ENCODE data around the gene TFR2.

TFR2 gene

GRCh38 chr7:100687261-100687660, 45.9 kb upstream of the TFR2 start:
- peaks cover 68 to 71% of the 10 kb centered on the region in 2 experiments for H3K36me3 ChIP-seq (ENCODE audit: control insufficient read depth in 1 of 2, insufficient read depth in 2 of 2, low read length in 2 of 2)
- no peak overlapping the region for H3K4ac ChIP-seq (ENCODE audit: low read depth, low read length)
- H2AK5ac ChIP-seq (ENCODE audit: low read length): no peak overlapping the region
- no peak overlapping the region for H4K8ac ChIP-seq (ENCODE audit: low read depth, low read length)
- no peak overlapping the region for H3K9ac ChIP-seq (ENCODE audit: low read length)
- no peak overlapping the region for H3K4me2 ChIP-seq (ENCODE audit: low read length)
- H3K79me2 ChIP-seq (ENCODE audit: control insufficient read depth, insufficient read depth, low read length, poor library complexity): peaks cover 12% of the 10 kb centered on the region
- peaks cover 7 to 8% of the 10 kb centered on the region in 2 experiments for H3K4me1 ChIP-seq (ENCODE audit: control insufficient read depth in 1 of 2, insufficient read depth in 2 of 2, low read length in 2 of 2)
- H2BK5ac ChIP-seq (ENCODE audit: low read depth, low read length, poor library complexity): no peak overlapping the region
- no peak overlapping the region for H2BK12ac ChIP-seq (ENCODE audit: low read length)
- no peak overlapping the region for H3K27ac ChIP-seq (ENCODE audit: low read depth, low read length)
- no peak overlapping the region for H2BK120ac ChIP-seq (ENCODE audit: insufficient read depth, low read length, poor library complexity)
- H4K12ac ChIP-seq (ENCODE audit: low read depth, low read length): no peak overlapping the region
- no peaks in the 10 kb centered on the region for H3K79me1 ChIP-seq (ENCODE audit: low read length)
- H3K27me3 ChIP-seq (ENCODE audit: insufficient read depth, low read length): no peaks in the 10 kb centered on the region
- no peak for DNase-seq
- no peak overlapping the region for H3K18ac ChIP-seq (ENCODE audit: low read length)
- H2AFZ ChIP-seq (ENCODE audit: insufficient read depth, low read length, poor library complexity): no peak overlapping the region
- no peak overlapping the region for H4K91ac ChIP-seq (ENCODE audit: low read depth, low read length)
- no CpG with 5 or more reads among the region's 22 CpGs for WGBS (ENCODE audit: extremely low coverage, insufficient coverage, insufficient read length)
- no peak overlapping the region for H3K14ac ChIP-seq (ENCODE audit: low read length)
- H3K4me3 ChIP-seq (ENCODE audit: low read depth, low read length): no peak overlapping the region
- H3K9me3 ChIP-seq (ENCODE audit: insufficient read depth, low read depth, low read length): no peaks in the 10 kb centered on the region
- H3K23ac ChIP-seq (ENCODE audit: low read length): no peak overlapping the region

GRCh38 chr7:100686822-100687211, 45.5 kb upstream of the TFR2 start:
- Histone ChIP-seq H2AFZ (ENCODE audit: insufficient read depth, low read length, poor library complexity) (no peak overlapping the region), H3K79me1 (ENCODE audit: low read length) (no peaks in the 10 kb centered on the region), H3K4me3 (ENCODE audit: low read depth, low read length) (no peak overlapping the region), H2BK5ac (ENCODE audit: low read depth, low read length, poor library complexity) (no peak overlapping the region), H3K79me2 (ENCODE audit: control insufficient read depth, insufficient read depth, low read length, poor library complexity) (peaks cover 8% of the 10 kb centered on the region), H3K27ac (ENCODE audit: low read depth, low read length) (no peak overlapping the region), H3K4me2 (ENCODE audit: low read length) (no peak overlapping the region), H2BK120ac (ENCODE audit: insufficient read depth, low read length, poor library complexity) (no peak overlapping the region), H4K91ac (ENCODE audit: low read depth, low read length) (no peak overlapping the region), H3K9ac (ENCODE audit: low read length) (no peak overlapping the region), H3K9me3 (ENCODE audit: insufficient read depth, low read depth, low read length) (no peaks in the 10 kb centered on the region), H3K4me1 (ENCODE audit: control insufficient read depth in 1 of 2, insufficient read depth in 2 of 2, low read length in 2 of 2) (peaks cover 3% of the 10 kb centered on the region in 2 experiments), H3K36me3 (ENCODE audit: control insufficient read depth in 1 of 2, insufficient read depth in 2 of 2, low read length in 2 of 2) (peaks cover 72 to 76% of the 10 kb centered on the region in 2 experiments), H4K12ac (ENCODE audit: low read depth, low read length) (no peak overlapping the region), H2BK12ac (ENCODE audit: low read length) (no peak overlapping the region), H3K27me3 (ENCODE audit: insufficient read depth, low read length) (no peaks in the 10 kb centered on the region), H3K23ac (ENCODE audit: low read length) (no peak overlapping the region), H3K14ac (ENCODE audit: low read length) (no peak overlapping the region), H4K8ac (ENCODE audit: low read depth, low read length) (no peak overlapping the region), H3K4ac (ENCODE audit: low read depth, low read length) (no peak overlapping the region), H3K18ac (ENCODE audit: low read length) (no peak overlapping the region), H2AK5ac (ENCODE audit: low read length) (no peak overlapping the region)
- WGBS (ENCODE audit: extremely low coverage, insufficient coverage, insufficient read length): no CpG with 5 or more reads among the region's 17 CpGs
- DNase-seq: no peak

GRCh38 chr7:100686201-100686821, 45.0 kb upstream of the TFR2 start:
- Histone ChIP-seq H2BK5ac (ENCODE audit: low read depth, low read length, poor library complexity) (no peak overlapping the region), H3K9me3 (ENCODE audit: insufficient read depth, low read depth, low read length) (no peaks in the 10 kb centered on the region), H3K14ac (ENCODE audit: low read length) (no peak overlapping the region), H3K79me2 (ENCODE audit: control insufficient read depth, insufficient read depth, low read length, poor library complexity) (peaks cover 6% of the 10 kb centered on the region), H3K4me1 (ENCODE audit: control insufficient read depth in 1 of 2, insufficient read depth in 2 of 2, low read length in 2 of 2) (no peaks in the 10 kb centered on the region), H4K12ac (ENCODE audit: low read depth, low read length) (no peak overlapping the region), H3K9ac (ENCODE audit: low read length) (no peak overlapping the region), H3K18ac (ENCODE audit: low read length) (no peak overlapping the region), H3K27ac (ENCODE audit: low read depth, low read length) (no peak overlapping the region), H4K91ac (ENCODE audit: low read depth, low read length) (no peak overlapping the region), H3K4ac (ENCODE audit: low read depth, low read length) (no peak overlapping the region), H2AK5ac (ENCODE audit: low read length) (no peak overlapping the region), H3K79me1 (ENCODE audit: low read length) (no peaks in the 10 kb centered on the region), H3K36me3 (ENCODE audit: control insufficient read depth in 1 of 2, insufficient read depth in 2 of 2, low read length in 2 of 2) (peaks cover 77 to 80% of the 10 kb centered on the region in 2 experiments), H3K23ac (ENCODE audit: low read length) (no peak overlapping the region), H3K4me3 (ENCODE audit: low read depth, low read length) (no peak overlapping the region), H2AFZ (ENCODE audit: insufficient read depth, low read length, poor library complexity) (no peak overlapping the region), H3K4me2 (ENCODE audit: low read length) (no peak overlapping the region), H2BK120ac (ENCODE audit: insufficient read depth, low read length, poor library complexity) (no peak overlapping the region), H3K27me3 (ENCODE audit: insufficient read depth, low read length) (no peaks in the 10 kb centered on the region), H2BK12ac (ENCODE audit: low read length) (no peak overlapping the region), H4K8ac (ENCODE audit: low read depth, low read length) (no peak overlapping the region)
- DNase-seq: no peak
- no CpG with 5 or more reads among the region's 33 CpGs for WGBS (ENCODE audit: extremely low coverage, insufficient coverage, insufficient read length)

- no peak overlapping the region for H3K9ac ChIP-seq (ENCODE audit: low read length)
- H3K14ac ChIP-seq (ENCODE audit: low read length): no peak overlapping the region
- H3K4me3 ChIP-seq (ENCODE audit: low read depth, low read length): no peak overlapping the region
- no peak overlapping the region for H4K12ac ChIP-seq (ENCODE audit: low read depth, low read length)
- no peak overlapping the region for H4K8ac ChIP-seq (ENCODE audit: low read depth, low read length)
- no peaks in the 10 kb centered on the region for H3K9me3 ChIP-seq (ENCODE audit: insufficient read depth, low read depth, low read length)
- H3K27me3 ChIP-seq (ENCODE audit: insufficient read depth, low read length): no peaks in the 10 kb centered on the region
- H2BK12ac ChIP-seq (ENCODE audit: low read length): no peak overlapping the region
- WGBS (ENCODE audit: extremely low coverage, insufficient coverage, insufficient read length): no CpG with 5 or more reads among the region's 17 CpGs
- no peak overlapping the region for H4K91ac ChIP-seq (ENCODE audit: low read depth, low read length)
- H2AK5ac ChIP-seq (ENCODE audit: low read length): no peak overlapping the region
- peaks cover 2% of the 10 kb centered on the region for H3K79me2 ChIP-seq (ENCODE audit: control insufficient read depth, insufficient read depth, low read length, poor library complexity)
- no peak overlapping the region for H3K27ac ChIP-seq (ENCODE audit: low read depth, low read length)
- H2AFZ ChIP-seq (ENCODE audit: insufficient read depth, low read length, poor library complexity): no peak overlapping the region
- no peak overlapping the region for H3K4ac ChIP-seq (ENCODE audit: low read depth, low read length)
- H3K79me1 ChIP-seq (ENCODE audit: low read length): no peaks in the 10 kb centered on the region
- H3K4me2 ChIP-seq (ENCODE audit: low read length): no peak overlapping the region
- H3K18ac ChIP-seq (ENCODE audit: low read length): no peak overlapping the region
- no peaks in the 10 kb centered on the region for H3K4me1 ChIP-seq (ENCODE audit: control insufficient read depth in 1 of 2, insufficient read depth in 2 of 2, low read length in 2 of 2)
- H2BK120ac ChIP-seq (ENCODE audit: insufficient read depth, low read length, poor library complexity): no peak overlapping the region
- peaks cover 81 to 84% of the 10 kb centered on the region in 2 experiments for H3K36me3 ChIP-seq (ENCODE audit: control insufficient read depth in 1 of 2, insufficient read depth in 2 of 2, low read length in 2 of 2)
- no peak overlapping the region for H3K23ac ChIP-seq (ENCODE audit: low read length)
- H2BK5ac ChIP-seq (ENCODE audit: low read depth, low read length, poor library complexity): no peak overlapping the region
- DNase-seq: no peak
These were observed 44.3 kb upstream of the TFR2 start for GRCh38 chr7:100685631-100686145.

Measured in trophoblast cell (in vitro differentiated cells and primary cell).